GM12891 (cell line): ENCODE measurements around the gene PIGA.

Experiments
- PAX5 ChIP-seq: IDR thresholded peaks from 2 replicates; pipeline ENCODE4 v1.6.1; 2011; ENCODE audit warnings: low read length, moderate library complexity, mild to moderate bottlenecking; ENCODE audit not compliant: insufficient read depth, severe bottlenecking
- POLR2A ChIP-seq: IDR thresholded peaks from 2 replicates; pipeline ENCODE4 v1.6.1; 2011; ENCODE audit warnings: low read depth, low read length, control low read depth
- POLR2AphosphoS5 ChIP-seq: IDR thresholded peaks from 2 replicates; pipeline ENCODE4 v1.6.1; 2011; ENCODE audit warnings: low read depth, low read length, control low read depth
- SPI1 ChIP-seq: IDR thresholded peaks from 2 replicates; pipeline ENCODE4 v1.6.1; 2011; ENCODE audit warnings: low read depth, low read length, control low read depth
- TAF1 ChIP-seq: IDR thresholded peaks from 2 replicates; pipeline ENCODE4 v1.6.1; 2011; ENCODE audit warnings: low read depth, low read length, control low read depth

DNA sequence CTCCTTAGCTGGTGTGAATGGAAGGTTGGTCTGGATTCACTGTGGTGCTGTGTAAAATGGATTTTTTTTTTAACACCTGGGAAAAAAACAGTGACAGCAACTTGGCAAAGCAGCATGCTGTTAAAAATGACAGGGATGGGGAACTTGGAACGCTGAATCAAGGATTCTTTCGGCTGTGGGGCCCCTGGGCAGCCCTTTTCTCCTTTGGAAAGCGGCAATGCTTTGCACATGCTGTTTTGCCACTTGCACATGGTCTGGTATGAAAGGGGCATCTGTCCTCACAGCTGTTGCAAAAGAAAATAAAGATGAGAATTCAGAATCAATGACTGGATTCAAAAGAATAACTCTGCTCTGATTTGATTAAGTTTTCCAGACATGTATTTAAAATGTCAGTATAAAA, 10.7 kb upstream of the PIGA start:
- TF ChIP-seq TAF1 (no peak), POLR2A (no peak), POLR2AphosphoS5 (no peak), PAX5 (no peak), SPI1 (no peak)
